Measurements from ENCODE around the gene SPATS2L.

GRCh38 chr2:200356857-200357384 is 50.4 kb downstream of the SPATS2L start:
- TF ChIP-seq EZH2phosphoT487 (IDR thresholded peaks at IDR 0.05; ENCODE audit: low read depth, severe bottlenecking, unreplicated experiment) (no peak), EZH2 (IDR thresholded peaks at IDR 0.05; ENCODE audit: borderline replicate concordance) (no peak)
- TF ChIP-seq, protein P1, sequence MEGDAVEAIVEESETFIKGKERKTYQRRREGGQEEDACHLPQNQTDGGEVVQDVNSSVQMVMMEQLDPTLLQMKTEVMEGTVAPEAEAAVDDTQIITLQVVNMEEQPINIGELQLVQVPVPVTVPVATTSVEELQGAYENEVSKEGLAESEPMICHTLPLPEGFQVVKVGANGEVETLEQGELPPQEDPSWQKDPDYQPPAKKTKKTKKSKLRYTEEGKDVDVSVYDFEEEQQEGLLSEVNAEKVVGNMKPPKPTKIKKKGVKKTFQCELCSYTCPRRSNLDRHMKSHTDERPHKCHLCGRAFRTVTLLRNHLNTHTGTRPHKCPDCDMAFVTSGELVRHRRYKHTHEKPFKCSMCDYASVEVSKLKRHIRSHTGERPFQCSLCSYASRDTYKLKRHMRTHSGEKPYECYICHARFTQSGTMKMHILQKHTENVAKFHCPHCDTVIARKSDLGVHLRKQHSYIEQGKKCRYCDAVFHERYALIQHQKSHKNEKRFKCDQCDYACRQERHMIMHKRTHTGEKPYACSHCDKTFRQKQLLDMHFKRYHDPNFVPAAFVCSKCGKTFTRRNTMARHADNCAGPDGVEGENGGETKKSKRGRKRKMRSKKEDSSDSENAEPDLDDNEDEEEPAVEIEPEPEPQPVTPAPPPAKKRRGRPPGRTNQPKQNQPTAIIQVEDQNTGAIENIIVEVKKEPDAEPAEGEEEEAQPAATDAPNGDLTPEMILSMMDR (IDR thresholded peaks at IDR 0.05; ENCODE audit: poor library complexity): no peak
